ENCODE measurements around the gene PPP6R2. TPM values are rescaled to one million over a fixed set of nuclear protein-coding genes. Genes with fewer than 3 reads are reported as not detected.

Gene PPP6R2
- total RNA-seq, 3 donors from 2014 or later = 48.3 to 54.1 (median 49.5) TPM

- no peaks in the 10 kb centered on the region for H3K4me1 ChIP-seq
- H3K27me3 ChIP-seq = no peaks in the 10 kb centered on the region
- no peak for DNase-seq (ENCODE audit: low spot score in 2 of 2)
- intact Hi-C loops (cut with DNase I; ENCODE audit: low total_unique reads) = no loop called here
- H3K4me3 ChIP-seq = no peak overlapping the region
- no peaks in the 10 kb centered on the region for H3K36me3 ChIP-seq
- H3K27ac ChIP-seq = no peak overlapping the region
- no peaks in the 10 kb centered on the region for H3K9me3 ChIP-seq
- TF ChIP-seq POLR2AphosphoS5 (IDR thresholded peaks at IDR 0.05) (no peak), CTCF (IDR thresholded peaks at IDR 0.05) (no peak), POLR2A (IDR thresholded peaks at IDR 0.05) (no peak)
Observed at GRCh38 chr22:50315289-50316113, 27.6 kb upstream of the PPP6R2 start.

GRCh38 chr22:50316114-50317065 lies 26.7 kb upstream of the PPP6R2 start:
- Histone ChIP-seq H3K9me3 (no peaks in the 10 kb centered on the region), H3K27ac (no peak overlapping the region), H3K4me3 (no peak overlapping the region), H3K4me1 (no peaks in the 10 kb centered on the region), H3K36me3 (no peaks in the 10 kb centered on the region), H3K27me3 (no peaks in the 10 kb centered on the region)
- no peak for DNase-seq (ENCODE audit: low spot score in 2 of 2)
- intact Hi-C loops (cut with DNase I; ENCODE audit: low total_unique reads) = no loop called here
- no peak for TF ChIP-seq CTCF (IDR thresholded peaks at IDR 0.05)

DNA sequence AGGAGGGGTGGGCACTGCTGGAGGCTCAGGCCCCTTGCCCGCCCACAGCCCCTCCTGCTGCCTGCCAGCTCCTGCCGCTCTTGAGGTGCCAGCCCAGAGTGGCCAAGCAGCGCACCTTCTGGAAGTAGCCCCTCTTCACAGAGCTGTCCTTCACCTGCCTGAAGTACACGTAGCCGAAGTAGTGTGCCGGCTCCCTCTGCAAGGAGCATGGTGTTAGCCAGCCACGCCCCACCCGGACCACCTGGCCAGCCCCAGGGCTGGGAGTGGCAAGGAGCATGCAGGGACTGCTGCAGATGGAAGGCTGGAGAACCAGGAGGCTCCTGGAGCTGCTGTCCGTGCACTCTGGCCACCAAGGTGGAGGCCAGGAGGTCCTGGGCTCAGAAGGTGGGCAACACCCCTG lies 25.9 kb upstream of the PPP6R2 start:
- H3K27ac ChIP-seq = no peak overlapping the region
- DNase-seq (ENCODE audit: low spot score in 2 of 2) = no peak
- TF ChIP-seq CTCF (IDR thresholded peaks at IDR 0.05) (no peak), POLR2AphosphoS5 (IDR thresholded peaks at IDR 0.05) (no peak), POLR2A (IDR thresholded peaks at IDR 0.05) (no peak)
- H3K36me3 ChIP-seq = no peaks in the 10 kb centered on the region
- intact Hi-C loops (cut with DNase I; ENCODE audit: low total_unique reads) = no loop called here
- H3K4me3 ChIP-seq = no peak overlapping the region
- H3K9me3 ChIP-seq = no peaks in the 10 kb centered on the region
- no peaks in the 10 kb centered on the region for H3K27me3 ChIP-seq
- no peaks in the 10 kb centered on the region for H3K4me1 ChIP-seq

DNA sequence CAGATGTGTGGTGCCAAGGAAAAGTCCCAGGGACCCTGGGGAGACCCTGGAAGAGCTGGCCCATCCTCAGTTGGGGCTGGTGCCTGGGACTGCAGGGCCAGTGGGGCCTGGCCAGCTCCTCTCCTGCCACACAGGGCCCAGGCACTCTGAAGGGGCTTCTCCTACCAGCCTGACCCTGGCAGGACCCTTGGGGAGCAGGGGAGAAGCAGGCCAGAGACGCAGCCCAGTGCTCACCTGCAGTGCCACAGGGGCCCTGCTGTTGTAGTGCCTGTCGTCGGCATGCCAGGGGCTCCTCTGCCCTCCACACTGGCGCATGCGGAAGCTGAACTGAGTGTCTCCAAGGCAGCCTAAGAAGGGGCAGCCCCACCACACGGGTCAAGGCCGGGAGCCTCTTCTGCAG lies 25.5 kb upstream of the PPP6R2 start:
- Histone ChIP-seq H3K36me3 (no peaks in the 10 kb centered on the region), H3K9me3 (no peaks in the 10 kb centered on the region), H3K4me3 (no peak overlapping the region), H3K27me3 (no peaks in the 10 kb centered on the region), H3K27ac (no peak overlapping the region), H3K4me1 (no peaks in the 10 kb centered on the region)
- intact Hi-C loops (cut with DNase I; ENCODE audit: low total_unique reads) = no loop called here
- TF ChIP-seq CTCF (IDR thresholded peaks at IDR 0.05) = no peak
- no peak for TF ChIP-seq POLR2AphosphoS5 (IDR thresholded peaks at IDR 0.05)
- no peak for TF ChIP-seq POLR2A (IDR thresholded peaks at IDR 0.05)
- no peak for DNase-seq (ENCODE audit: low spot score in 2 of 2)

GRCh38 chr22:50318356-50318697 lies 24.8 kb upstream of the PPP6R2 start:
- intact Hi-C loops (cut with DNase I; ENCODE audit: low total_unique reads) = no loop called here
- Histone ChIP-seq H3K27ac (no peak overlapping the region), H3K4me1 (no peaks in the 10 kb centered on the region), H3K27me3 (no peaks in the 10 kb centered on the region), H3K9me3 (no peaks in the 10 kb centered on the region), H3K36me3 (no peaks in the 10 kb centered on the region), H3K4me3 (no peak overlapping the region)
- no peak for DNase-seq (ENCODE audit: low spot score in 2 of 2)
- TF ChIP-seq POLR2AphosphoS5 (IDR thresholded peaks at IDR 0.05) (no peak), CTCF (IDR thresholded peaks at IDR 0.05) (no peak), POLR2A (IDR thresholded peaks at IDR 0.05) (no peak)

All from breast epithelium (tissue), 4 donors.